ENCODE measurements around the gene KCTD5. TPM values are rescaled to one million over a fixed set of nuclear protein-coding genes. Genes with fewer than 3 reads are reported as not detected.

Gene KCTD5
- total RNA-seq, 1 experiment from 2014 or later = 27.8 TPM

GRCh38 chr16:2734844-2735515 lies 52.7 kb downstream of the KCTD5 start:
- no peak for ATAC-seq
- ChIA-PET POLR2A (interaction anchor here (1.5 kb wide), 1 partner anchor 17 kb away, joined by 3 read pairs; no protein-coding TSS in a partner anchor), CTCF (no interaction called here)
- no peak for DNase-seq (ENCODE audit: low spot score)
- H3K9me3 Mint-ChIP-seq = no peaks in the 10 kb centered on the region
- no peaks in the 10 kb centered on the region for H3K36me3 Mint-ChIP-seq
- TF ChIP-seq HMGA2 (CRISPR knock-in tag; IDR thresholded peaks at IDR 0.05) (no peak), SMAD3 (CRISPR knock-in tag; IDR thresholded peaks at IDR 0.05; ENCODE audit: borderline replicate concordance) (no peak), ZNF281 (CRISPR knock-in tag; IDR thresholded peaks at IDR 0.05) (no peak), ELF4 (CRISPR knock-in tag; IDR thresholded peaks at IDR 0.05; ENCODE audit: low read depth) (no peak), ZNF512 (CRISPR knock-in tag; IDR thresholded peaks at IDR 0.05; ENCODE audit: borderline replicate concordance) (no peak), FOXP1 (CRISPR knock-in tag; IDR thresholded peaks at IDR 0.05; ENCODE audit: borderline replicate concordance) (no peak)
- H3K27ac Mint-ChIP-seq = no peak overlapping the region
- peaks cover 7% of the 10 kb centered on the region for H3K27me3 Mint-ChIP-seq (ENCODE audit: low read depth)
- no peaks in the 10 kb centered on the region for H3K4me1 Mint-ChIP-seq
- no peak overlapping the region for H3K4me3 Mint-ChIP-seq

- POLR2A ChIA-PET = interaction anchor here (0.6 to 1.5 kb wide), 2 partner anchors 15 to 16 kb away, joined by 3 read pairs; partner anchors contain the start of gene SRRM2
- Mint-ChIP-seq H3K27ac (no peak overlapping the region), H3K4me1 (no peaks in the 10 kb centered on the region), H3K27me3 (ENCODE audit: low read depth) (peaks cover 7% of the 10 kb centered on the region), H3K36me3 (no peaks in the 10 kb centered on the region), H3K9me3 (no peaks in the 10 kb centered on the region), H3K4me3 (no peak overlapping the region)
- no peak for TF ChIP-seq JAZF1 (CRISPR knock-in tag; IDR thresholded peaks at IDR 0.05)
- DNase-seq (ENCODE audit: low spot score) = no peak
- CTCF ChIA-PET = interaction anchor here (0.6 to 1.1 kb wide), 3 partner anchors 16 to 103 kb away, joined by 3 read pairs; partner anchors contain the start of gene SRRM2
- ATAC-seq = no peak
Observed at GRCh38 chr16:2736476-2737237, 54.3 kb downstream of the KCTD5 start.

GRCh38 chr16:2737238-2737605 lies 54.9 kb downstream of the KCTD5 start:
- Mint-ChIP-seq H3K4me1 (no peaks in the 10 kb centered on the region), H3K27me3 (ENCODE audit: low read depth) (peaks cover 5% of the 10 kb centered on the region), H3K27ac (no peak overlapping the region), H3K36me3 (no peaks in the 10 kb centered on the region), H3K4me3 (no peak overlapping the region), H3K9me3 (no peaks in the 10 kb centered on the region)
- CTCF ChIA-PET = interaction anchor here (0.7 to 1.1 kb wide), 2 partner anchors 15 to 102 kb away, joined by 3 read pairs; partner anchors contain the start of gene SRRM2
- ATAC-seq (peak; percentile 29; the same call in 1 of the 2 replicates), DNase-seq (ENCODE audit: low spot score) (no peak)
- POLR2A ChIA-PET = interaction anchor here (0.6 kb wide), 1 partner anchor 15 kb away, joined by 3 read pairs; the partner anchor contains the start of gene SRRM2
- TF ChIP-seq PRRX2 (CRISPR knock-in tag; IDR thresholded peaks at IDR 0.05) (no peak), JAZF1 (CRISPR knock-in tag; IDR thresholded peaks at IDR 0.05) (no peak), TEAD4 (CRISPR knock-in tag; IDR thresholded peaks at IDR 0.05) (no peak), MXD4 (CRISPR knock-in tag; IDR thresholded peaks at IDR 0.05; ENCODE audit: borderline replicate concordance) (no peak), HMGXB4 (CRISPR knock-in tag; IDR thresholded peaks at IDR 0.05) (no peak), PREB (CRISPR knock-in tag; IDR thresholded peaks at IDR 0.05; ENCODE audit: borderline replicate concordance) (no peak), FOXP4 (CRISPR knock-in tag; IDR thresholded peaks at IDR 0.05) (no peak), OVOL2 (CRISPR knock-in tag; IDR thresholded peaks at IDR 0.05; ENCODE audit: borderline replicate concordance) (no peak), JUN (CRISPR knock-in tag; IDR thresholded peaks at IDR 0.05) (no peak), ELF4 (CRISPR knock-in tag; IDR thresholded peaks at IDR 0.05; ENCODE audit: low read depth) (no peak), NR1H2 (CRISPR knock-in tag; IDR thresholded peaks at IDR 0.05) (no peak)
